Panc1 (cell line): ENCODE data around the gene FANCC. TPM values are rescaled to one million over a fixed set of nuclear protein-coding genes. Genes with fewer than 3 reads are reported as not detected.
"Not testable (repeated sequence)": the region's sequence is repeated elsewhere in the genome, so short reads cannot be mapped to it uniquely, and the experiment has no call there.

Experiments
- ATAC-seq: fragments of 200-7000 bp; cut with Tn5 transposase; 2 replicates; pipeline ENCODE4 v1.9.1; 2020; ENCODE audit warnings: mild to moderate bottlenecking, moderate library complexity
- BruUV-seq: library from RNA; stranded (reverse); fragments of 400-500 nt; replicated peaks from 2 replicates; lab custom pipeline; 2021; lab: Mats Ljungman, UMichigan
- CTCF ChIA-PET: fragments of 300-600 bp; sonication (Branson Sonifier 250); formaldehyde crosslinking; loops from one replicate; lab custom pipeline; 2022; ENCODE audit warnings: antibody characterized with exemption; lab: Charles Lee
- POLR2A ChIA-PET: fragments of 300-600 bp; sonication (Branson Sonifier 250); formaldehyde crosslinking; loops from one replicate; lab custom pipeline; 2022; ENCODE audit warnings: antibody characterized with exemption; lab: Charles Lee
- DNase-seq: peaks from one replicate; pipeline ENCODE4 v3.0.0-alpha.2; 2010; ENCODE audit warnings: low read depth, low spot score
- H3K27ac ChIP-seq: 2 replicates; pipeline ENCODE4 v1.5.1; 2011; ENCODE audit warnings: mild to moderate bottlenecking, low read length, inconsistent platforms
- H3K27me3 ChIP-seq: fragments of 200-500 bp; sonication (Bioruptor generic); 2 replicates; pipeline ENCODE4 v1.6.0; 2014; ENCODE audit warnings: low read length, inconsistent platforms; ENCODE audit not compliant: control insufficient read depth, insufficient read depth
- H3K36me3 ChIP-seq: fragments of 200-500 bp; sonication (Bioruptor generic); 2 replicates; pipeline ENCODE4 v1.5.1; 2014; ENCODE audit warnings: inconsistent platforms, mild to moderate bottlenecking, low read length, moderate library complexity; ENCODE audit not compliant: control insufficient read depth, insufficient read depth
- H3K4me1 ChIP-seq: 2 replicates; pipeline ENCODE4 v1.5.1; 2011; ENCODE audit warnings: inconsistent platforms, mild to moderate bottlenecking, low read length, moderate library complexity; ENCODE audit not compliant: control insufficient read depth, insufficient read depth
- H3K4me3 ChIP-seq, 2 experiments: 2 replicates each; pipeline ENCODE4 v1.5.1; 2011 to 2012; ENCODE audit warnings: low read depth in 2 of 2, low read length in 2 of 2, mild to moderate bottlenecking in 2 of 2, inconsistent platforms in 1 of 2, moderate library complexity in 1 of 2
- H3K9me3 ChIP-seq: fragments of 200-500 bp; sonication (Bioruptor generic); 2 replicates; pipeline ENCODE4 v1.5.1; 2014; ENCODE audit warnings: low read depth, mild to moderate bottlenecking, inconsistent platforms, low read length, moderate library complexity; ENCODE audit not compliant: control insufficient read depth, insufficient read depth
- CTCF ChIP-seq: fragments of 450-650 bp; IDR thresholded peaks from 2 replicates; pipeline ENCODE4 v1.5.1; 2017; ENCODE audit warnings: mild to moderate bottlenecking
- POLR2AphosphoS5 ChIP-seq: IDR thresholded peaks from 2 replicates; pipeline ENCODE4 v1.6.1; 2012; ENCODE audit warnings: mild to moderate bottlenecking, low read depth, low read length, moderate library complexity
- REST ChIP-seq, 2 experiments: IDR thresholded peaks; 2 replicates each; pipeline ENCODE4 v1.6.1; 2011 to 2012; ENCODE audit warnings: low read depth in 2 of 2, control low read depth in 1 of 2, low read length in 1 of 2, mild to moderate bottlenecking in 1 of 2, moderate library complexity in 1 of 2; ENCODE audit not compliant: insufficient read depth in 1 of 2
- SIN3A ChIP-seq: IDR thresholded peaks from 2 replicates; pipeline ENCODE4 v1.6.1; 2012; ENCODE audit warnings: low read depth, mild to moderate bottlenecking, low read length, moderate library complexity, borderline replicate concordance; ENCODE audit not compliant: insufficient read depth
- TCF7L2 ChIP-seq: IDR thresholded peaks from 2 replicates; pipeline ENCODE4 v1.6.1; 2011; ENCODE audit warnings: mild to moderate bottlenecking, low read depth, low read length, inconsistent platforms
- in situ Hi-C: cut with HindIII; loops from 2 replicates; pipeline ENCODE4 v1.10.0; 2016; ENCODE audit warnings: low sequenced_read_pairs, low pct_unique_long_range_greater_than_20kb
- intact Hi-C: fragments of 100-400 bp; cut with micrococcal nuclease; formaldehyde crosslinking; loops from one replicate; pipeline ENCODE4 v1.10.0; 2022; ENCODE audit not compliant: unreplicated experiment
- total RNA-seq: library from RNA; stranded (reverse); gene quantifications from one replicate; pipeline ENCODE4 v1.2.1, GENCODE V29; 2021; ENCODE audit not compliant: unreplicated experiment

FANCC gene
- total RNA-seq, 1 experiment from 2014 or later = 17.8 TPM

GRCh38 chr9:95203019-95203418 lies 114.5 kb downstream of the FANCC start:
- POLR2A ChIA-PET, CTCF ChIA-PET, DNase-seq: not testable (repeated sequence)

GRCh38 chr9:95202076-95202681 lies 115.3 kb downstream of the FANCC start:
- DNase-seq (no peak), ATAC-seq (no peak)
- Histone ChIP-seq H3K36me3 (no peaks in the 10 kb centered on the region), H3K4me3 (no peak overlapping the region), H3K27me3 (no peaks in the 10 kb centered on the region), H3K9me3 (no peaks in the 10 kb centered on the region), H3K27ac (no peak overlapping the region), H3K4me1 (no peaks in the 10 kb centered on the region)
- intact Hi-C loops = no loop called here
- CTCF ChIA-PET = interaction anchor here (0.7 kb wide), 1 partner anchor 128 kb away, joined by 3 read pairs; no protein-coding TSS in a partner anchor
- POLR2A ChIA-PET = no interaction called here
- no peak for TF ChIP-seq CTCF
- TF ChIP-seq TCF7L2 = no peak
- no peak for TF ChIP-seq SIN3A
- TF ChIP-seq POLR2AphosphoS5 = no peak
- no peak for TF ChIP-seq REST (IDR thresholded peaks at IDR 0.05; ENCODE audit: insufficient read depth in 1 of 2, low read depth in 2 of 2, low read length in 1 of 2)
- no TSS peak for BruUV-seq
- in situ Hi-C loops = no loop called here

More at GRCh38 chr9:95203019-95203418, 114.5 kb downstream of the FANCC start:
- H3K27ac ChIP-seq, H3K36me3 ChIP-seq, H3K4me3 ChIP-seq, BruUV-seq, H3K27me3 ChIP-seq, H3K9me3 ChIP-seq, intact Hi-C loops, in situ Hi-C loops, ATAC-seq, H3K4me1 ChIP-seq: not testable (repeated sequence)

- DNase-seq = no peak
- no peak overlapping the region for H3K27ac ChIP-seq
- H3K36me3 ChIP-seq = no peaks in the 10 kb centered on the region
- ChIA-PET POLR2A (no interaction called here), CTCF (interaction anchor here (0.6 kb wide), 1 partner anchor 1398 kb away, joined by 3 read pairs; no protein-coding TSS in a partner anchor)
- BruUV-seq = no TSS peak
- intact Hi-C loops = no loop called here
- H3K4me3 ChIP-seq = no peak overlapping the region
- TF ChIP-seq POLR2AphosphoS5 = no peak
- TF ChIP-seq CTCF = no peak
- no peak for TF ChIP-seq SIN3A
- TF ChIP-seq TCF7L2 = no peak
- no peak for TF ChIP-seq REST (IDR thresholded peaks at IDR 0.05; ENCODE audit: insufficient read depth in 1 of 2, low read depth in 2 of 2, low read length in 1 of 2)
- H3K27me3 ChIP-seq = no peaks in the 10 kb centered on the region
- no peaks in the 10 kb centered on the region for H3K4me1 ChIP-seq
- ATAC-seq = no peak
- no peaks in the 10 kb centered on the region for H3K9me3 ChIP-seq
- in situ Hi-C loops = no loop called here
Observed at GRCh38 chr9:95201206-95201605, 116.3 kb downstream of the FANCC start.
